ENCODE data around the gene LEP. TPM values are rescaled to one million over a fixed set of nuclear protein-coding genes. Genes with fewer than 3 reads are reported as not detected.

LEP gene
- total RNA-seq, 2 experiments from 2014 or later, result not detected

- ChIA-PET CTCF (no interaction called here), POLR2A (no interaction called here)
Observed at GRCh38 chr7:128299109-128299607, 58.1 kb downstream of the LEP start.

GRCh38 chr7:128302139-128302538 is 61.1 kb downstream of the LEP start:
- ChIA-PET CTCF (no interaction called here), POLR2A (interaction anchor here (0.6 kb wide), 1 partner anchor 20 kb away, joined by 3 read pairs; no protein-coding TSS in a partner anchor)

- ChIA-PET POLR2A (interaction anchor here (0.6 kb wide), 1 partner anchor 27 kb away, joined by 4 read pairs; no protein-coding TSS in a partner anchor), CTCF (interaction anchor here (0.6 kb wide), 1 partner anchor 18 kb away, joined by 3 read pairs; no protein-coding TSS in a partner anchor)
Observed at GRCh38 chr7:128303133-128303532, 62.1 kb downstream of the LEP start.

GRCh38 chr7:128303643-128304042 is 62.6 kb downstream of the LEP start:
- ChIA-PET POLR2A (interaction anchor here (0.6 kb wide), 1 partner anchor 26 kb away, joined by 4 read pairs; no protein-coding TSS in a partner anchor), CTCF (no interaction called here)

- ChIA-PET POLR2A (no interaction called here), CTCF (interaction anchor here (0.6 kb wide), 1 partner anchor 47 kb away, joined by 3 read pairs; no protein-coding TSS in a partner anchor)
Observed at GRCh38 chr7:128304212-128304611, 63.1 kb downstream of the LEP start.

GRCh38 chr7:128307061-128307460 is 66.0 kb downstream of the LEP start:
- CTCF ChIA-PET, result interaction anchor here (0.6 kb wide), 1 partner anchor 30 kb away, joined by 5 read pairs; no protein-coding TSS in a partner anchor
- POLR2A ChIA-PET, result no interaction called here

Other genes starting within 250 kb of the LEP start
- under 1 TPM in 1 of 2 experiments, not detected in 1; 0.13 TPM for gene LRRC4, start 209.8 kb upstream of the LEP start, total RNA-seq
- gene RBM28, start 102.6 kb downstream of the LEP start, total RNA-seq, result 10 to 100 TPM; 74.3 to 81.2 TPM
- under 1 TPM; 0.23 to 0.27 TPM for gene PRRT4, start 120.4 kb downstream of the LEP start, total RNA-seq
- 10 to 100 TPM; 81.1 to 81.7 TPM for gene IMPDH1, start 168.7 kb downstream of the LEP start, total RNA-seq
- gene HILPDA, start 214.6 kb downstream of the LEP start, total RNA-seq, result 10 to 100 TPM; 49.9 to 53.1 TPM
- 10 to 100 TPM; 59.3 to 60.4 TPM for gene METTL2B, start 235.5 kb downstream of the LEP start, total RNA-seq

Measured in activated CD8-positive, alpha-beta memory T cell treated with anti-CD3 and anti-CD28 coated beads for 36 hours (primary cell).